Erythroblast (primary cell): ENCODE measurements around the gene IFNG-AS1.

ENCODE experiments used
- GATA1 ChIP-seq: IDR thresholded peaks from 2 replicates; pipeline ENCODE4 v1.6.1; 2011; ENCODE audit warnings: low read depth, mild to moderate bottlenecking, control low read depth, low read length, moderate library complexity
- POLR2A ChIP-seq: IDR thresholded peaks from 2 replicates; pipeline ENCODE4 v1.6.1; 2011; ENCODE audit warnings: mild to moderate bottlenecking, low read length

GRCh38 chr12:68030248-68030647, 41.0 kb downstream of the IFNG-AS1 start:
- no peak for TF ChIP-seq POLR2A
- TF ChIP-seq GATA1, result no peak
